GM18507 (cell line): ENCODE data around the gene ARL8B.

ENCODE experiments used
- DNase-seq: peaks from one replicate; pipeline ENCODE4 v3.0.0; 2011; ENCODE audit warnings: low read depth; ENCODE audit not compliant: insufficient read length; ENCODE audit errors: extremely low spot score
- FAIRE-seq: peaks from 2 replicates; lab custom pipeline; 2011; peaks lifted over from hg19 to GRCh38; lab: Jason Lieb, UNC

ARL8B gene

DNA sequence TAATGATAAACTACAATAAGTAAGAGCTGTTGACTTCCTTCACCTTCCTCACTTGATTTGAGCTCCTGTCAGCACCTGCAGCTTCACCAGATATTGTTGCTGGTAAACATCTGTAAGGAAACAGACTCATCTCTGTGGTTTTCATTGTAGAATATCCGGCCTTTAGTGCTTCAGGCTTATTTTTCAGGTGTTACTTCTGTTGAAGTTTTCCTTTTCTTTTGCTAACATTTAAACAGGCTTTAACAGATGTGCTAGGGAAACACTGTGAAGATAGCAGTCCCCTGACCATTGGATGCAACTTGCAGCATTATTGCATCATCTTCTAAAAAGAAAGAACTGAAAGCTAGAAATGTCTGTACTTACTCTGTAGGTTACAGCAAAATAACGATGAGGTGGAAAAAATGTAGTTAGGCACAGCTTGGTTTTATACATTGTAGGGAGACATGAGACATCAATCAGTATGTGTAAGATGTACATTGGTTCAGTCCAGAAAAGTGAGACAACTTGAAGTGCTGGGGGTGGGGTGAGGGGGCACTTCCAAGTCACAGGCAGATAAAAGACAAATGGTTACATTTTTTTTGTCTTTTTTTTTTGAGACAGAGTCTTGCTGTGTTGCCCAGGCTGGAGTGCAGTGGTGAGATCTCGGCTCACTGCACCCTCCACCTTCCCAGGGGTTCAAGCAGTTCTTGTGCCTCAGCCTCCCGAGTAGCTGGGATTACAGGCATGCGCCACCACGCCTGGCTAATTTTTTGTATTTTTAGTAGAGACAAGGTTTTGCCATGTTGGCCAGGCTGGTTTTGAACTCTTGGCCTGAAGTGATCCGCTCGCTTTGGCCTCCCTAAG, 75.6 kb downstream of the ARL8B start:
- FAIRE-seq, result peak; percentile 89
- DNase-seq, result no peak

DNA sequence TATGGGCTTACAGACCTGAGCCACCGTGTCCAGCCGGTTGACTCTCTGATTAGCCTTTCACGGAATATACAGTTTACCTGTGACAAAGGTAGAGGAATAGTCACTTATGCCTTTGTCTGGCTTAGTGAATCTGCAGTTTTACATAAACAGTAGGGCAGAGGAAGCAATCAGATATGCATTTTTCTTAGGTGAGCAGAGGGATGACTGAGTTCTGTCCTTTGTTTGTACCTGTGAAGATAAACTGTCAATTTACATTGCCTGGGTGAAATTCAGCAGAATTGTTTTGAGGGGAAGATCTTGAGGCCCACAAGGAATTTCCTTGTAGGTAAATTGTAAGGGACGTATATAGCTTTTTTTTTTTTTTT, 76.2 kb downstream of the ARL8B start:
- FAIRE-seq, result peak; percentile 31
- no peak for DNase-seq

DNA sequence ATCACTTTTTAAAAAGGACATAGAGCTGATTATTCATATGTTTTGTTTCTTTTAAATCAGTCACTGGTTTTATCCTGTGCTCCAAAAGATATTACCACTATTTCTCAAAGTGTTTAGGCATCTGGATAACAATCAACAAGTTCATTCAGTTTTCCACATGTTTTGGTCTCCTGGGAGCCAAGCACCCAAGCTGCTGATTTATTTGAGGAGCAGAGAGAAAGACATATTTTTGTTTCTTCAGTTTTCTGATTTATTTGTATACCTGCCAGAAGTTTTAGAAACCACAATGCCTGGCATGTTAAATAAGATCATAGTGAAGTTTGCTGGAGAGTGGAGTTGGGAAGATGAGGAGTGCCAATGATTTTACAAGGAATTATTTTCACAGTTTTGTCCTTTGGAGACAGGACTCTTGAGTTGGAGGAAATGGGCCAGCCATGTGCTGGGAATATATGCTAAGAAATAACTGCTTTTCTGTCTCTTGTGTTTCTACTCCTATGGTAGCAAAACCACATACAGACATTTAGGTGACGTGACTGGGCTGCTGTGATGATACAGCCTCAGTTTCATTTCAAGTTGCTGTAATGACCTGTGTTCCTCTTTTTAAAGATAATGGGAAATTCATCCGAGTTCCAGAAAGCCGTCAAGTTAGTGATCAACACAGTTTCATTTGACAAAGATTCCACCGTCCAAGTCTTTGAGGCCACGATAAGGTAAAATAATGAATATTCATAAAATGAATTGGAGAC, 77.1 kb downstream of the ARL8B start:
- FAIRE-seq (peak; percentile 83), DNase-seq (no peak)

DNA sequence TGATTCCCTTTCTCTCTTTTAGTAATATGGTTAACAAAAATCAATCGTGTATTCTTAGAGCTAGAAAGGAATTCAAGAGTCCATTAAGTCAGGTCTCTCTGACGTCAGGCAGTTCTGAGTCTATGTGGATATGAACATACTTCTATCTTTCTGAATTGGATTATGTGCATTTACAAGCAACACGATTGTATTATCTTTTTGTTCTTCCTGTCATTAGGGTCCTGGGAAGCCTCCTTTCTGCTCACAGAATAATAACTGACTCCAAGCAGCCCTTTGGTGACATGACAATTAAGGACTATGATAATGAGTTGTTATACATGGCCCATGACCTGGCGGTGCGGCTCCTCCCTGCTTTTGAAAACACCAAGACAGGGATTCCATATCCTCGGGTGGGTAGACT, 79.4 kb downstream of the ARL8B start:
- no peak for DNase-seq
- no peak for FAIRE-seq

DNA sequence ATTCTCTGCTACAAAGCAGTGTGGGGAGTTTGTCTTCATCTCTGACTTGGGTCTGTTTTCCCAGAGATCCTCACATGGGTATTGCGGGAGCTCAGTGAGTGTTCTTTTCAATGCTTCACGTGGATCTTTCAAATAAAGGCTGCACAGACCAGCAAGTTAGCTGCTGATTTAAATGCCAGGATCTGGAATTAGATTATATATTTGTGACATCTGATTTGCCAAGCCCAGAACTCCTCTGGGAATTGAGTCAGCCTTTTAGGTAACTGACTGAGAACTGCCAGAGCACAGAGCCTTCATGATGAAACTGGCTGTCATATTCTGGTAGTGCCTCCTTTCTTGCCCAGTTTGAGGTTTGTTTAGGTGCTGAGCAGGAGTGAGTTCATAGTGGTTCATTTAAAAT, 80.1 kb downstream of the ARL8B start:
- DNase-seq (no peak), FAIRE-seq (no peak)

DNA sequence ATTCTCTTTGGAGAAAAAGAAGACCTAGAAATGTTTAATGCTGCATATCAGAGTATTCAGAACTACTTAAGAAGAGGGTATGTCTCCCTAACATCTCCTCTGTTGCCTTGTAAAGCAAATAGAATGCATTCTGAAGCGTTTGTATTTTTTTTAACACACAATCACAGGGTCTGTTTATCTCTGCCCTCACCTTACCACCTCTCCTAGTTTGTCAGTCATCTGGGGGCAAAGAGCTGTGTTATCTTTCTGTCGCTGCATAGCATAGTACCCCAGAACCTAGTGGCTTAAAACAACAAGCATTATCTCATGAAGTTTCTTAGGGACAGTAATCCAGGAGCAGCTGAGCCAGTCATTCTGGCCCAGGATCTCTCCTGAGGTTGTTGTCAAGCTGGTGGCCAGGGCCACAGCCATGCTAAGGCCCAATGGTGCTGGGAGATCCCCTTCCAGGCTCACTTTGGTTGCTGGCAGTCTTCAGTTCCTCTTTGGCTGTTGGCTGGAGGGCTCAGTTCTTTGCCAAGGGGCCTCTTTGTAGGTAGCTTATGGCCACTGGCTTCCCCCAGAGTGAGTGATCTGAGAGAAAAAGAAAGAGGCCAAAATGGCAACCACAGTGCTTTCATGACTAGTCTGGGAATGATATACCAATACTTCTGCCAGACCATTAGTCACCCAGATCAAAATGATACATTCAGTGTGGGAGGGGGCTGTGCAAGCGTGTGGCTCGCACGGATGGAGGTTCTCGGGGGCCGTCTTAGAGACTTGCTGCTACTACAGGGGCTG, 83.3 kb downstream of the ARL8B start:
- no peak for DNase-seq
- FAIRE-seq, result peak; percentile 92

DNA sequence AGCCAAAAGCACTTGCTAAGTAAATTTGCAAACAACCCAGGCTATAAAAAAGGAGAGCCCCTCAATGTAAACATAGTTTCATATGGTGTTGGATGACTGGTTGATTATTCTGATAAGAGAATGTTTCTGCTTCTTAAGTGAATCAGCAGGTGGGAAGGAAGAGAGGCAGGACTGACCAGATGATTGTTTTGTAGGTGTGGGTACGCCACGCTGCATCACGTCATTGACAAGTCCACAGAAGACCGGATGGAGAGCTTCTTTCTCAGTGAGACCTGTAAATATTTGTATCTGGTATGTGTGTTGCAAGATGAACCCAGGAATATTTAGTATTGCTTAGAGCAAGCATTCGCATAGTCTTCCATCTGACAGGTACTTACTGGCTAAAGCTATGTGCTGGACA, 88.8 kb downstream of the ARL8B start:
- FAIRE-seq, result no peak
- DNase-seq, result no peak

DNA sequence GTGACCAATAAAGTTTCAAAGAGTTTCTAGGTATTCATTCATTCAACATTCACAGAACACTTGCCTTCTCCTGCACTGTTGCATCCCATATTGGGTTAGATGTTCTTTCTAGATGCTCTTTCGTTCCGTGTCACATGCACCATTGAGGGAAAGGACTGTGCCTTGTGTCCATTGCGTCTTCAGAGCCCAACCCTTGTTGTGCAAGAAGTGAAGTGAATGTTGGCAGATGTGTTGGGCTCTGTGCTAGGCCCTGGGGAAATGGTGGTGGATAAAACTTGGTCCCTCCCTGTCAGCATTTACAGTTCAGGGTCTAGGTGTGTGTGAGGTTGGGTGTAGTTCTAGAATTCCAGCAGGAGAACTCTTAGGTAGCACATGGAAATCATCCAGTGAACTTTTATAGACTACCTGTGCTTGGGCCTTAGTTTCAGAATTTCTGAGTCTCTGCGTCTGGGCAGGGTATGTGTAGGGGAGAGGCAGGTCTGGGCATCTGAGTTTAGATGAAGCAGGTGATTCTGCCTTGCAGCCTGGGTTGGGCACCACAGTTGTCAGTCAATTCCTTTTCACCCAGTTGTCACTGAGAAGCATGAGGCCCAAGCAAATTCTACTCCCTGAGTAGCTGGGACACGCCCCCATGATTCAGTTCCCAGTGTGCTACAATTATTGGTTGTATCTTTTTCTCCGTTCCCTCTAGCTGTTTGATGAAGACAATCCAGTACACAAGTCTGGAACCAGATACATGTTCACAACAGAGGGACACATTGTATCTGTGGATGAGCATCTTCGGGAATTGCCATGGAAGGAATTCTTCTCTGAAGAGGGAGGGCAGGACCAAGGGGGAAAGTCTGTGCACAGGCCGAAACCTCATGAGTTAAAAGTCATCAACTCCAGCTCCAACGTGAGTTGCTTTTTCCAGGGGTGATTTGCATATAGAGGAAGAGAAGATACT, 90.8 kb downstream of the ARL8B start:
- FAIRE-seq, result no peak

DNA sequence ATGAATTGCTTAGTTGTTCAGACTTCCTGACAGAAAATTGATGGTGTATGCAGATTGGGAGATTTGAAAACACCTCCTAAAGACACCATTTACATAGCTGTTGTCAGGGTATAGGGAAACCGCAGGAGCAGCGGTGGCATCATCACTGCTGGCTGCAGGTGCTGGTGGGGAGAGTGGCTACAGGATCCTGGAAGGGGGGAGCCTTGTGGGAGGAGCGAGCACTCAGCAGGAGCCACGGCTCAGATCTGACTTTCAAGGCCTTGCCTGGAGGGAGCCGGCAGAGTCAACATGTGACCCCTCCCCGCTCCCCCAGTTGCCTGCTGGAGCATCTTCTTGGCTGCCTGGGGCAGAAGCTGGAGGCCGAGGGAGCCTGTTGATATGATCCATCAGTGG, 91.5 kb downstream of the ARL8B start:
- no peak for FAIRE-seq

More for the DNA sequence above, 90.8 kb downstream of the ARL8B start:
- no peak for DNase-seq

DNA sequence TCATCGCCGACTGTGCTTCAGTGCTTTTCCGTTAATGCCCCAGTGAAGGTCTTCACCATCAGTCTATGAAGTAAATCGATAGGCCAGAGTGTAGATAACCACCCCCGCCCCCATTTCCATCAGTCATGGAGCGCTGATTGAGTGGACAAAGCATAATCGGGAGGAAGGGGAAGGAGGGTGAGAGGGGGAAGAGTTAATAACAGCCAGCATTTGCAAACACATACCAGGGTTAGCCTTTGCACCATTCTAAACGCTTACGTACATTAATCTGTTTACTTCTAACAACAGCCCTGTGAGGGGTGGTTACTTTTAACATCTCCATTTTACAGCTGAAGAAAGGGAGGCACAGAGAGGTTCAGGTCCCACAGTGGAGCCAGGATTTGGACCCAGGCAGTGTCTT, 92.3 kb downstream of the ARL8B start:
- no peak for FAIRE-seq

More for the DNA sequence above, 91.5 kb downstream of the ARL8B start:
- DNase-seq, result no peak

DNA sequence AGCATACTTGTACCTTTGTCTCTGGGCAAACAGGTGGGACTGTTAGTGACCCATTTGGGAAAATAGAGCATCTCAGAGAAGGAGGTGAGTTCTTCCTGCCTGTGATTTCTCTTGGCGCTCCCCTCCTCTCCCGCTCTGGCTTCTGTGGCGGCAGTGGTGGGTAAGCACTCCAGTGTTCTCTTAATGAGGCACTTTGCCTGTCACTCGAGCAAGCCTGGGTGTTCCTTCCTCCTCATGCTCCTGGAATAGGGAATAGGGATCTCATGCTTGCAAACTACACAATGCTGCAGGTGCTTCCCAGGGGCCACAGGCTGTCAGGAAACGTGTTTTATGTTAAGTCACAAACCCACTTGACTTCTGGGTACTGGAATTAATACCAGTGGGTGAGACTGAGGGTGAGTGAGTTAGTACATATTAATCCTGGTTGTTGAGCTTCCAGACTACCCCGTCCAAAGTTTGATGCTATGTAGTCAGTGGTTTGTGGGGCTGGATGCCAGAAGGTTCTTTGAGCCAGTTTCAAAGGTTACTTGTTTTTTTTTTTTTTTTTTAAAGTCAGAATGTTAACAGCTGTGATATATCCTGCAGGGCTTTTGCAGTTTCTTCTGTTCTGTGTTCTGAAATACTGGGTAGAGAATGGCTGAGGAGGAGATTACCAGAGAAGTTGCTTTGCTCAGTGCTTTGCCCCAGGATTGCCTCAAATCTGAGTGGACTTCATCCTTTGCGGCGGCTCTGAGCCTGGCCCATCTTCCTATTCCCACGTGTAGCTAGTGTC, 95.9 kb downstream of the ARL8B start:
- FAIRE-seq (no peak), DNase-seq (no peak)

More for the DNA sequence above, 92.3 kb downstream of the ARL8B start:
- DNase-seq, result no peak

DNA sequence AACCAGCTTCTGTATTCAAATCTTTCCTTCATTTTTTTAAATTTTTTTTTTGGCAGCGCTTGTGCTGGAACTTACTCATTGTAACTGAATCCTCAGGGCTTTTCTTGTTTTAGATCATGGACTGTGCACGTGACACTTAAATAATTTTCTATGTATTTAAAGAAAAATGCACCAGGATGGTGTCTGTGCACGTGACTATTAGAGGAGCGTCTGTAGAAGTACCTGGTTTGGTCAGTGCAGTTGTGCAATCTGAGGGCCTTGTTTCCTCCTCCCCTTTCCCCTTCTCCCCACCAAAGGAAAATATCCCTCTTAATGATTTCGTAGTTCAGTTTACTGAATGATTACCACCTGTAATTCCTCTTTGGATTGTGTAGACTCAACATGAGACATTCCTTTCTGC, 96.7 kb downstream of the ARL8B start:
- FAIRE-seq (no peak), DNase-seq (no peak)

DNA sequence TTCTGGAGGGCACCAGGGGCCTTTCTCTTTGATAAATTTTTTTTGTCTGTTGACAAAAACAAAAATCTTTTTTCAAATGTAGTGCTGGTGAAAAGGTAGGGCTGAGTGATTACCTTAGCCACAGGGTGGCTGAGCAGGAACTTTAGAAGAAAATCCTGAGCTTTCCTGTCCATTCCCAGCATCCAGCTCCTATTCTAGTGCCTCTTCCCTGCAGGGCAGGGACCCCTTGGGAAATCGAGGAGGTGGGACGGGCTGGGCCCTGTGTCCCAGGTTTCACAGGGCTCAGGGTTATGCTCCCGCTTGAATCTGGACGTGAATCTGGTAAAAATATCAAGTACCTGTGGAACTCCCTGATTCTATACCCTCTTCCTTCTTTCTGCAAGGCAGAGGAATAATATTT, 97.1 kb downstream of the ARL8B start:
- no peak for FAIRE-seq
- no peak for DNase-seq

DNA sequence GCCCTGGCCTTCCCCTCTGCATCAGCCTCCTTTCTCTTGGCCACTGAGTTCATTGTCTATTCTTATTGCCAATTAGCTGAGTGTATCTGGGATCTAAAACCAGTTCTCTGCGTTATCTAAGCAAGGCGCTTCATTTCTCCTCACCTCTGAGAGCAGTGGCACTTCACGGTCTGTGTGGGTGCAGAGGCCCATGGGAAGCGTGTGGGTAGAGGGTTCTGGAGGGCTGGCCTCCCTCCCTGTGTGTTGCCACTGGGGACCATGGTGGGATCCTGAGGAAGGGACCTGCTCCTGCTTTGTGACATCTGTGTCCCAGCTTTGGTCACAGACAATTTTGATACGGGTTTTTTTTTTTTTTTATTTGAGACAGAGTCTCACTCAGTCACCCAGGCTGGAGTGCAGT, 98.1 kb downstream of the ARL8B start:
- no peak for DNase-seq
- no peak for FAIRE-seq

DNA sequence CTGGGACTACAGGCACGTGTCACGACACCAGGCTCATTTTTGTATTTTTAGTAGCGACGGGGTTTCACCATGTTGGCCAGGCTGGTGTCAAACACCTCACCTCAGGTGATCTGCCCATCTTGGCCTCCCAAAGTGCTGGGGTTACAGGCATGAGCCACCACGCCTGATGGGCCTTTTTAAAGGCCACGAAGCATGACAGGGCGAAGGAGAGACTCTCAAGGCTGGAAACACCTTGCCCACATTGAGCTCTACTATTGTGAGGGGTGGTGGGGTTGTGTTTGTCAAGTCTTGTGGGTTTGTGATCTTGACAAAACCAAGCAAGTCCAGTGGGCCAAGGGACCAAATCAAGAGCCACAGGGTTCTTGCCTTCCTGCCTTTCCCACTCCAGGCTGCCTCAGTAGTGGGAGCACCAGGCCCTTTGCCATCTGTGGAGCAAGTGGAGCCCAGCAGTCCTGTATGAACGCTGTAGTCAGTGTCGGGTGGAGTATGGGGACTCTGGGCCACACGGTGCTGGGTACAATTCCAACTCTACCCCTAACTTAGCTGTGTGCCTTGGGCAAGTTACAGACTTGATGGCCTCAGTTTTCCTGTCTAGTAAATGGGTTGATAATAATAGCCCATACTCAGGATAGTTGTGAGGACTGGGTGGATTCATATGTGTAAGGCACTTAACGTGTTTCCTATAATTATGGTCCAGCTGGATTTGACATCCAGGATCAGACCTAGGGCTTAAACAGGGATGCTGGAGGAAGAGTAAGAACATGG, 98.8 kb downstream of the ARL8B start:
- no peak for FAIRE-seq
- no peak for DNase-seq

DNA sequence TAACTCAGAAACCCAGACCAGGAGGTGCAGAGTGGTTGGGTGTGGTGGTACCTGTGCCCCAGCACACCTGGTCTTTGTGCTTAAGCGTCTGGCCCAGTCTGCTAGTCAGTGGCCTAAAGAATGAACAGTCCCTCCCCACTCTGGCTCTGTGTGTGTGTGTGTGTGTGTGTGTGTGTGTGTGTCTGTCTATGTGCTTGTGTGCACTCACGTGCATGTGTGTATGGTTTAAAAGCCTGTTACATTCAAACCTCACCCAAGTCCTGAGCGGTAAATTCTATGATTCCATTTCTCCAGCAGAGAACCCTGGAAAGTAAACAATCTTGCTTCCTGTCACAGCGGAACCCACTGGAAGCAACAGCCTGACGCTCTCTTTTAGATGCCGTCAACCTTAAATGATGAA, 99.6 kb downstream of the ARL8B start:
- FAIRE-seq (no peak), DNase-seq (no peak)

DNA sequence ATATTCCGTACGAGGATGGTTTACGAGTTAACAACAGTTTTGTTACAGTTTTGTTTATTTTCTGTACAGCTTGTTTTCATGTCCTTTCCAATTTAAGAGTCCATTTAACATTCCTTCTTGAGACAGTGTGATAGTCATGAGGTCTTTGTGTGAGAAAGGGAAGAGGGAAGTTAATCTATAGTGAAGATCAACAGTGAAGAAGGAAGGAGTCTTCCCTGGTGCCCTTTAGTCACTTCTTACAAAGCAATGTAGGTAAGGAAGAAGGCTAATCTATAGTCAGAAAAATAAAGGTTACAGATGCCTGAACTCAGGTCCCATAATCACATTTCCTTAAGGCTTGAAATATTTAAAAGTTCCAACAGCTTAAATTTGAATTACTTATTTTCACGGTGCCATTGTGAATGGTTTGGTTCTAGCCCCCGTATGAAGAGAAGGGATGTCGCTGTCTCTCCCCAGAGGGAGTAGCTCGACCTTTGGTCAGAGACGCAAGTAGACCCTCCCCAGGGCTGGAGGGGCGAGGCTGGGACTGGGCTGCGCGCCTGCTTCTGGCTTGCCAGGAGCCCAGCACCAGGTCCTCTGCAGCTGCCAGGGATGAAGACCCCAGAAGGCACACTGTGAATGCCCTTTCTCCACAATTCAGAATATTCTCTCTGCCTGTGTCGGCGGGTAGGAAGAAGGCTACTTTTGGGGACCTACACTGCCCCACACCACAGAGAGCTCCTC, 100.4 kb downstream of the ARL8B start:
- no peak for FAIRE-seq

More for the DNA sequence above, 100.4 kb downstream of the ARL8B start:
- no peak for DNase-seq
